NCI-H460 (cell line): ENCODE measurements around the gene NFYA. TPM values are rescaled to one million over a fixed set of nuclear protein-coding genes. Genes with fewer than 3 reads are reported as not detected.

Experiments
- DNase-seq: peaks from one replicate; pipeline ENCODE4 v3.0.0-alpha.2; 2016; ENCODE audit warnings: low read depth; ENCODE audit errors: extremely low read depth
- total RNA-seq: library from RNA; depleted of rRNA; stranded (reverse); fragments of >200 nt; shearing (Covaris generic); gene quantifications from 2 replicates; pipeline ENCODE4 v1.2.3, GENCODE V29; 2014

The NFYA gene
- total RNA-seq, 1 experiment from 2014 or later, result 13.6 TPM

DNA sequence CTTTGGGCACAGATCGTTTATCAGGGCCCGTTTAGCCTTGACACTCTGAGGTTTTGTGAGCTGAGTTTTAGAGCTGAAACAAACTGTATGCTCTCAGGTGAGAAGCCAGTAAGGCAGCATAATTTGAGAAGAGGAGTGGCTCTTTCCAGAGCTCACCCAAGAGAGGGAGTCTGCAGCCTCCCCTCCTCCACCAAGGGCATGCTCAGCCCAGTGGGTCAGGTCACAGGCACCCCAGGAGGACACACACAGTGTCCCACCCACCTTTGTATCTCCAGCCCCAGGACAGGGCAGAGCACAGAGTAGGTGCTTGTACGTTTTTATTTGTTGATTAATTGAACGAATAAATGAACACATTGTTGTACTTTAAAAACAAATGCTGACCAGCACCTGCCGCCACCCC lies 27.1 kb upstream of the NFYA start:
- DNase-seq, result no peak

DNA sequence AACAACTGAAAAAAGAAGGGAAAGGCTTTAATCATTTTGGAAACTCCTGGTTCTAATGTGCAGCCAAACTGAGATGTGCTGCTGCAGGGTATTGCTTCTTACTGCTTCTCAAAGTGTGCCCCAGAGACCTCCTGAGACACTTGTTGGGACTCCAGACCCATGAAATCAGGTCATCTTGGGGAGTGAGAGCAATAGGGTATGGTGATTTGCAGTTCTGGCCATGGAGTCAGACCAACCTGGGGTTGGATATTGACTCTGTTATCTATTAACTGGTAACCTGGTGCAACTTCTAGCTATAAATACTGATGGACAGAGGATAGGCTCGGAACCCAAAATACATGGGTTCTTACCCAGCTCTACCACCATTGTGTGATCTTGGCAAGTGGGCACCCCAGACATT lies 26.7 kb upstream of the NFYA start:
- no peak for DNase-seq

DNA sequence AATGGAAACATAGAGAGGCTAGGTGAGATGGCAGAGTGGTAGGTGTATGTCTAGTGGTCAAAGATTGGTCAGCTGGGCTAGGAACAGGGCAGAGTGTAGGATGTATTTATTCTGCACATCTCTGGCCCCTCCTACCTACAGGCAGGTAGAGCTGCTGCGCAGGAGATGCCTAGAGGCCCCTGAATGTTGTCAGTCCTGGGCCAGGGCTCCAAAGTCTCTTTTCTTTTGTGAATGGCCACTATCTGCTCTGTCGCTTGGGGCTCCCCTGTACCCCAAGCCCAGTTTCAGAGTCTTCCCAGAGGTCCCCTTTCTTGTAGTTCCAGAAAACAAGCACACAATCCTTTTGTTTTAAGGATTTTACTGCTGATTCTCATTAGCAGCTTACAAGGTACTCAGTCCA lies 25.5 kb upstream of the NFYA start:
- DNase-seq, result no peak

DNA sequence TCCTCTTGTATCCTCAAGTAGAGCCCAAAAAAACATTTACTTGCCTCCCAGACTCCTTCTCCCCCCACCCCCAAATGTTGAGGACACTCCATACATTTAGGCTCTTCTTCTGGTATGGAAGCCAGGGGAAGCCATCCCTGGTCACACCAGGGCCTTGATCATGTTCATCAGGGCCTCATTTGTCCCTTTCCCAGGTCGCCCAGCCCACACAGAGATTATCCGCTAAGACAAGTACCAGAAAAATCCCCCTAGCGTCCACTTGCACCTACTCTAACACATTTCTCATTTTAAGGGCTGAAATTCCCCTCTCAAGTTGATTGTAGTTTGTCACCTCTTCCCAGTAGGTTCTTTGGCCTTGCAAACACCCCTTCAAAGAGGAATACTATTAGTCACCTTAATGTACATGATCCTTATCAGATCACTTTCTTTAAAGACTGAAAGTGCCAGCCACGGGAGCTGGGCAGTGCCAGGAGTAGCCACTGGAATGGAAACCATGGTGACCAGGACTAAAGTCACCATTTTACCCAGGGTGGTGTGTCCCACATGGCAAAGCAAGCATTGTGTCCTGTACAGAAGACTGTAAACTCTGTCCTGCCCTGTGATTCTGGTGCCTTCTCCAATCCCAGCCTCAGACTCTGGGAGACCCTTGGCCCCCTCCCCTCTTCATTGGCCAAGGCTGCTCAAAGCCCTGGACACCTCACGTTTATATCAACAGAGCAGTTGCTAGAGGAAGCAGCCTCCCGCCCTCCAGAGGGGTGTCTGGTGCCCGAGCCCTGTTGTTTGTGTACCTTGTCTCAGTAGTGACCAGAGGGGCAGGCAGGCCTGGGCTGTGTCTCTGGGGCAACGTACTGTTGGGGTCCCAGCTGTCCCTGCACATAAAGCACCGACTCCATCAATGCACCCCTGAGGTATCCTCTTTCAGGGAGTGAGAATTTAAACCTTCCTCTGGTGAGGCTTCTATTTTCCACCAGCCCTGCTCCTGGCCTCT lies 24.7 kb upstream of the NFYA start:
- no peak for DNase-seq

DNA sequence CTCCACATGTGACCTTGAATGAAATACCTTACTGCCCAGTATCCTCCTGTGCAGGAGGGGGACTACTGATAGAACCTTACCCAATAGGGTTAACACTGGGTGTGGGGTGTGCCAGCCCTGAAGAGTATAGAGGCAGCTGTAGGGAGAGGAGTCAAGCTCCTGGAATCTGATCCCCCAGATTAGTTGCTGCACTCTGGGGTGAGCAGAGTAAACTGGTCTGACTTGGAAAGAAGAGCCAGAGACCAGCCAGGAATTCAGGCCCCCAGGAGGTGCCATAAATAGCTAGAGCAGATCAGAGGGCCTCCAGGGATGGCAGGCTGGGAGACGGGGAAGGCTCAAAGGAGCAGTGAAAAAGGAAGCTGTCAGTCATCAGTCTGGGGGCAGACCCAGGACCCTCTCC lies 23.3 kb upstream of the NFYA start:
- DNase-seq, result no peak

DNA sequence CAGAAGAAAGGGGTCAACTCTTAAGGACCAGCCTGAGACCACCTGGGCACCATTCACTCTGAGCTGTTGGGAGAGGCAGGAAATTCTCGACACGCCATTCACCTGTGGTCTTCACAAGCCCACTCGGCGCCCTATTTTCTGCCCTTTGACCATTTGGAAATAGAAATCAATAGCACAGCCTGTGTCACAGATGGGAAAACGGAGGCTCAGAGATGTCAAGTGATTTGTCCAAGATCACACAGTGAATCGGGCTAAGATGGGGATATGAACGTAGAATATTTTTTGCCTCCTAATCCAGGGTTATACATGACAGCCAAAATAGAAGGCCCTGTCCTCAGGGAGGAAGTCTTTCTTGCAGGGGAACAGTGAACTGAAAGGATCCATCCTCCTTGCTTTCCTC lies 22.8 kb upstream of the NFYA start:
- DNase-seq, result no peak

DNA sequence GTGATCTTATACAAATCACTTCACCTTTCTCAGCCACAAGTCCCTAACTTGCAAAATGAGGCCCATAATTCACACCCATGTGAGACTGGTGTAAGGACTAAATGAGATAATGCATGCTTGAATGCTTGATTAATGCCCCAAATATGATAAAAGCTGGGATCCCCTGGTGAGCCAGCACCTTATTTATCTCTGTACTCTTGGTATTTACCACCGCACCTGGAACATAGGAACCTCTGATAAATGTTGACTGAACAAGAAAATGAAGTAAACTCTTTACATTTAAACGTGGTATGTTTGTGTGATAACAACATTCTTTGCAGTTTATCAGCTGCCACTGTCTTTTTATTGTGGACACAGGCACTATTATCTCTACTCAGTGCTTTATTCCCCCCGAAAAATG lies 22.2 kb upstream of the NFYA start:
- DNase-seq, result no peak

DNA sequence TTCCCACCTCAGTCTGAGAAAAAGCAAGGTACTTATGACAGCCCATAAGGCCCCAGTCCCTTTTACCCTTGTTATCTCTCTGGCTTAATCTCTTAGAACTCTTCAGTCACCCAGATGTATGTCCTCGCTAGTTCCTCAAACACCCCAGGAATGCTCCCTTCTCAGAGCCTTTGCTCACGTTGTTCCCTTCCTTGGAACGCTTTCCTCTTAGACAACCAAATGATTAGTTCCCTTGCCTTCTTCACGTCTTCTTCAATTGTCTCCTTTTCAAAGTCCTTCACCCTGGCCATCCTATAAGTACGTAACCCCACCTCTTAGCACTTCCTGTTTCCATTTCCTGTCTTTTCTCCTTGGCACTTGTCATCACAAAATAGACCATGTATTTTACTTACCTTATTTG lies 20.9 kb upstream of the NFYA start:
- no peak for DNase-seq

DNA sequence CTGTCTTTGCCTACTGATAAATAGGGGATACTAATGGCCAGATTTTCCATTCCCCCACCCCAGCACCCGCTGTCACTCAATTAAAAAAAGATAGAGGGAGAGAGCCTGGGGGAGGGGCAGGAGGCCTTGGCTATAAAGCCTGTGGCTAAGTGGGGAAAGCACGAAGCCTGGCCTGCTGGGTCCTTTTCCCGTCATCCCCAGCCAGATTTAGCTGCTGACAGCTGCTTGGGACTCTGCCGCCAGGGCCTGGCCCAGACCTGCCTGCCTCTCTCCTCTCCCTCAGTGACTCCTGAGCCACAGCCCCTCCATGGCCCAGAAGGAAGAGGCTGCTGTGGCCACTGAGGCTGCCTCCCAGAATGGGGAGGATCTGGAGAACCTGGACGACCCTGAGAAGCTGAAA lies 19.7 kb upstream of the NFYA start, which contains the start of gene APOBEC2:
APOBEC2 (plus strand) TSS at position 162 of the 400 bp plus-strand sequence; CDS start at position 308, 146 bp downstream.
- DNase-seq, result no peak

DNA sequence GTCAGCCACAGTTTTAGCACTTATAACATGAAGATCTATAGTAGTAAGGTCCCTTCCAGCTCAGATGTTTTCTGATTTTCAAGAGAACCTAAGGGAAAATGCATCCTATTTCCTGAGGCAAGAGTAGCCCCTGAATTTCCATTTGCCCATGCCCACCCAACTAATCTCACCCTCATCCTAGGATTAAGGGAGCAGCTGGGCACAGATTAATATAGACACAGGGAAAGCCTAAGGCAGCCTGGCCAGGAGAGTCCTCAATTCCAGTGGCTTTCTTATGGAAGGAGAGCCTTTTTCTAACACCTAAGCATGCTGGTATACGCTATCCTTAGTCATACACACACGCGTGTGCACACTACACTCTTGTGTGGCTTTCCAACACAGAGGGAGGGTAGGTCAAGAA lies 18.3 kb upstream of the NFYA start:
- DNase-seq, result no peak

DNA sequence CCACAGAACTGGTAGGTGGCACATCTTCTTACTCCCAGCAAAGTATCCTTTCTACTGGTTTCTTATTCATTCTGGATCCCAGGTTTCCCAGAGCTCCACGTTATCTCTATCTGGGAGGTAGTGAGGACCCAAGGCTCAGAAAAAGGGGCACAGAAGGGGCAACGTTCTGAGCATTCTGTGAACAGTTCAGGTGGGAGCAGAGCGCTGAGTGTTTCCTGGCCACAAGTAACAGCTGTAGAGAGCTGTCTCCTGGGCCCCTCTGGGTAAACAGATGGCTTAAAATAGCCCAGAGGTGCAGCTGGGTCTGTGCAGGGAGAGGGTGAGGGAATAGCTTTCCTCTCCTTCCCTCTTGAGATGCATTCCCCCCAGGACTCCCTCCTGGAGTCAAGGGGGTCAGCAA lies 17.6 kb upstream of the NFYA start:
- DNase-seq, result no peak

DNA sequence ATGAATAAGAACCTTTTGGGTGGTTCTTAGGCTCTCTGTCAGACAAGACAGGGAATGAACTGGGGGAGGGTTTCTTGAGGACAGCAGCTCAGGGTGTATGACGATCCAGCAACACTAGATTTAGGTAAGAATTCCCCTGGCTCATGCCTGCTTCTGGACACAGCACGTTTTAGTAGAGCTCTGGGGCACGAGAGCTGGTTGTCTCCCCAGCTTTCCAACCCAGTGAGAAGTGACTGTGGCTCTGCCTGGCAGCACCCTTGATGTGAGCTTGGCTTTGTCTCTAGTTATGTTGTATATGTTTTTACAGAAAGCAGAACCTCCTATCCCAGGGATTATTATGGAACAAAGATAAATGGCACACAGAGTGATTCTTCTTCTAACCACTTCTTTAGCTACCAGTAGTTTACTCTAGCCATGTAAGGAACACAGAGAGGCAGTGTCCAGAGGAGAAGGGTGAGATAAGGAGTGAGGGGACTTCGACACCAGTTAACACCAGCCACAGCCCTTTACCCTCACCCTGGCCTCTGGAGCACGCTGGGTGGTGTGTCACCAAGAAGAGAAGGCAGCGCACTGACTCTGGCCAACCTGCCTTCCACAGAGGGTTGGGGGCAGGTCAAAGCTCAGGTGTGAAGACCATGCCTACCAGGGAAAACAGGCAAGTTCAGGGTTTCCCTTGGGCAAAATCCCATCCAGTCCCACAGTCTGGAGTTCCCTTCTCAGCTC lies 15.8 kb upstream of the NFYA start:
- no peak for DNase-seq

DNA sequence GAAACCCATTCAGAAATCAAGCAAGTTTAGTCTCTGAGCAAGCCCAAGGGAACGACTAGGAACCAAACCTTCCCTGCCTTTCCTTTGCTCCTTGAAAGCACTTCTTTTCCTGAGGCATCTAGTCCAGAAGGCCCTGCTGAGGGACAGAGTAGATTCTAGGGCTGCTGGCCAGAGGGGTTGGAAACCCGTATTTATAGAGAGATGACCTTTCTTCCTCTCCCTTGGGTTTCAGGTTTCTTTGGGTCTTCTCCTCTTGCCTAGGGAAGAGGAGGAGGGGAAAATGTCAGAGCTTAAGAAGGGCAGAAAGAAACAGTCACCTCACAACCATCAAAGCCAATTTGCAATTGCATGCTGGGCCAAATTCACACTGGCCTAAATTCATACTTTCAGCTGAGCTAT lies 14.0 kb upstream of the NFYA start:
- no peak for DNase-seq

DNA sequence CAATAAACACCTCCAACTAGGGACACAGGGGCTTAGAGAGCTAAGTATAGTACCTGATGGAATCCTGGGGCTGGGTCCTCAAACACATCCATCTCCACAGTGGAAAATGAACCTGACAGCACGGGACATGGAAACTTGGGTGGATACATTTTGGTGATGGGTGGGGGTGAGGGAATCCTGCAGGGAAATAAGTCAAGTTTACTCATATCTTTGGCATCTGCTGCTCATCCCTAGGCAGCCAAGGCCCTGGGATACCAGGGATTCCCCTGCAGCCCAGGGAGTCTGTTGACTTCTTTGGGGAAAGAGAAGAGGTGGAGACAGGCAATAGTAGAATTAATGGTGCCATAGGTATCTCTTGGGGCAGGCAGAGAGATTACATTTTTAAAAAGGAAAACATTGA lies 13.2 kb upstream of the NFYA start:
- no peak for DNase-seq

DNA sequence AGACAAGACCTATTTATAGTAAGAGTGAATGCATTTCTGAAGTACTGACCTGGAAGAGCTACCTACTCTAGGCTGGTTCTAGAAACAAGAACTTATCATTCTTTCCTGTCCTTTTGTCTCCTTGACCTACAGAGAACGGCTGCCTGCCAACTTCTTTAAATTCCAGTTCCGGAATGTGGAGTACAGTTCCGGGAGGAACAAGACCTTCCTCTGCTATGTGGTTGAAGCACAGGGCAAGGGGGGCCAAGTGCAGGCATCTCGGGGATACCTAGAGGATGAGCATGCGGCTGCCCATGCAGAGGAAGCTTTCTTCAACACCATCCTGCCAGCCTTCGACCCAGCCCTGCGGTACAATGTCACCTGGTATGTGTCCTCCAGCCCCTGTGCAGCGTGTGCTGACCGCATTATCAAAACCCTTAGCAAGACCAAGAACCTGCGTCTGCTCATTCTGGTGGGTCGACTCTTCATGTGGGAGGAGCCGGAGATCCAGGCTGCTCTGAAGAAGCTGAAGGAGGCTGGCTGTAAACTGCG lies 11.5 kb upstream of the NFYA start:
- no peak for DNase-seq

DNA sequence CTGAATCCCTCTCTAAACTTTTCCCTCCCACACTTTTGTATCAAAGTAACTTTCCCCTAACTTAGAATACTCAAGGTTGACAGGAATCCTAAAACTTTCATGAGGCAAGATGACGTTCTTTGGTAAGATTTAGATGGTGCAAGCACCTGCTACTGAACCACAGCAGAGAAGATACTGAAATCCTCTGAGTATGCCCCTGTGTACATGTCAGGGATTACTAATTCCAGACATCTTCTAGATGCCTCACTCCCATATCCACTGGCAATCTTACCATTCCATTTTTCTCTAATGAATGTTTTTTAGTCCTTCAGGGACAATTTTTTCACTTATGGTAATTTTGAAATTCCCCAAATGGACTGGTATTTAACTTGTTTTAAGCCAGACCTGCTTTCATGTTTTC lies 10.7 kb upstream of the NFYA start:
- no peak for DNase-seq

DNA sequence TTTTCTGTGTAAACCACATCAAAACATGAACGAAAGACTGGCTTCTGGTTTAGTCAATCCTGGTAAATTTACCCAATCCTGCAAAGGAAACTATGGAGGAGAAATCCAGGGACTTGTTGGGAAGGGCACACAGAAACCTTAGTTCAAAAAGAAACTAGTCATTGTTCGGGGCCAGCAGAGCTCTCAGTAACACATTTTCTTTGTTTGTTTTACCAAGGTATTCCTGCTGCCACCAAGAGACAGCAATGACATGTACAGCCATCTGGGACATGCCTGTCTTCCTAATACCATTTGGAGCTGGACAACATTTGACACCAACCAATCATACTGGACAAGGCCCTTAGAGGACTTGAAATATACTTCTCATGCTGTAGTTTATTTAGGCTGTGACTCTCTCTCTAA lies 8.9 kb upstream of the NFYA start:
- no peak for DNase-seq

DNA sequence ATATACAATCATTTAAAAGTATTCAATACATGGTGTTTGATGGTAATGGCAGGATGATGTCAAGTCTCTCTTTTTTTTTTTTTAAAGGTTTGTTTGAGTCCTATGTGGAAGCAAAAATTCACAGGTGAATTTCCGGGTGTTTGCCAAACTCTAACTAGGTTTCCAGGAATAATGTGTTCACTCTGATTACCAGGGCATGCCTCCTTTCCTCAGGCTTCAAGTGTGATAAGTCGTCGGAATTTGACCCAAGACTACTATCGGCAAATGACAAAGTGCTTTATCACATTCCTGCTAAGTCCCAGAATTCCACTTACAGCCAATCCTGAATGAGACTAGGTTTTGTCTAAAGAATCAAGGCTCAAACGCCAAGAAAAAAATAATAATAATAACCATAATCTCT lies 7.9 kb upstream of the NFYA start:
- DNase-seq, result no peak

DNA sequence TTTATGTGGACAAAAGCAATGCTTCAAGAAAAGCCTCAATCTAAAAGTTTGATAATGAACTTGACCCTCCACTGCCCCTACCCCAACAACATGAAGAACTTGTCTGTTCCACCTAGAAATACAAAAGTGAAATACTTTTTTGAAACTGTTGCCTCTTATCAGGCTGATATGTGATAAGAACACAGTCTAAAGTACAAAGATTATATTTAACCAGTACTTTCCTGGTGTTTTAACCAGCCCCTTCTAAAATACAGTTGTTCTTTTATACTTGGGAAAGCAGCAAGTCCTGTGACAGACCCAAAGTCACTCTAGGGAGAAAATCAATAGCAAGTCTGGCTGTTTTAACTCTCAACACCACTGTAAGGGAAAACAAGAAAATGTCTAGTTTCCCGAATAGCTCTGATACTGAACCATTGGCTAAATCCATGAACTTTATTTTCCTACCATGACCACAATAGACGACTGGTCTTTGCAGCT lies 7.2 kb upstream of the NFYA start:
- DNase-seq, result no peak

DNA sequence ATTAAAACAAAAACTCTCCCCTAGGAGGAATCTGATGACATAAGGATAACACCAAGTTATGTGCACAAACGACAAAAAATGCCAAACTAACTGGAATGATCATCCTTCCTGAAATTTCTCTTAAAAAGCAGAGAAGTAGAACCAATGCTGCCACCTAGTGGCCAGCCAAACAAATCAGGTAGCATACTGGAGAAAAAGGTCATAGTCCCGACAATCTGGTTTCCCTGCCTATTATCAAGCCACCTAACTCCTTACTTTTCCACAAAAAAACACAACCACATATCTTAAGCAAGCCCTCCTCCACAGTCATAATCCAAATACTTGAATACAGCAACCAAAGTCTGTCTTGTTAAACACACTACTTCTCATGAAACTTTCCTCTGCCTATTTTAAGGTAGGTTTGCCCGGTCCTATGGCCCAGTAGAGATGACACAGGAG lies 5.9 kb upstream of the NFYA start:
- peak; percentile 58 for DNase-seq

DNA sequence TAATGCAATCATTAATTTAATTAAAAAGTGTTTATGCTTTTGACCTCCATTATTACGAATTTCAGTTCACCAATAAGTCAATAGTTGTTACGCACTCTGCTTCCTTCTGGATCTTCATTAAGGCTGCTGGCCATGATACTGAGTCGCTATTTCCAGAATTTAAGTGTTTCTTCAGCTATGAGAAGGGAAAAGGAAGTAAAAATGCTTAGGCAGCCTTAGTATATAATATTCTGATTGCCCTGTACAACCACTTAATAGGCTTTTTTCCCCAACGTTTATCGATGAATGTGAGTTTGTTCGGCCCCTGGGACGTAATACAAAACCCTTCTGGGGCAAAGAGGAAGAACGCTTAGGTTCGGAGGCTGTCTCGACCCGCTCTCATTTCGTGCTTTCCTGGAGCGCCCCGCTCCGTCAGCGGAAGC lies 1.3 kb upstream of the NFYA start:
- DNase-seq, result no peak
